MM.1S (cell line): ENCODE measurements around the gene FOXL3.

Source experiments
- DNase-seq: peaks from one replicate; pipeline ENCODE4 v3.0.0-alpha.2; 2015
- H2AFZ ChIP-seq: fragments of 300-600 bp; sonication (generic); 2 replicates; pipeline ENCODE4 v1.6.0; 2016; ENCODE audit warnings: antibody characterized with exemption, low read length
- H3F3A ChIP-seq: fragments of 300-600 bp; sonication (generic); 2 replicates; pipeline ENCODE4 v1.6.1; 2016; ENCODE audit warnings: mild to moderate bottlenecking, antibody characterized with exemption, low read length, moderate library complexity, mixed read lengths; ENCODE audit not compliant: insufficient read depth
- H3K27ac ChIP-seq: fragments of 300-600 bp; sonication (generic); 2 replicates; pipeline ENCODE4 v1.5.1; 2016; ENCODE audit warnings: mild to moderate bottlenecking, low read length
- H3K27me3 ChIP-seq: fragments of 300-600 bp; sonication (generic); replicated peaks from 2 replicates; pipeline ENCODE4 v1.6.0; 2016; ENCODE audit warnings: low read length; ENCODE audit not compliant: insufficient read depth
- H3K36me3 ChIP-seq: fragments of 300-600 bp; sonication (generic); replicated peaks from 2 replicates; pipeline ENCODE4 v1.6.1; 2016; ENCODE audit warnings: mild to moderate bottlenecking, low read length, mixed read lengths; ENCODE audit not compliant: insufficient read depth
- H3K4me1 ChIP-seq: fragments of 300-600 bp; sonication (generic); 2 replicates; pipeline ENCODE4 v1.6.1; 2016; ENCODE audit warnings: low read length, mixed read lengths
- H3K4me2 ChIP-seq: fragments of 300-600 bp; sonication (generic); 2 replicates; pipeline ENCODE4 v1.6.0; 2016; ENCODE audit warnings: low read depth, low read length
- H3K4me3 ChIP-seq: fragments of 300-600 bp; sonication (generic); 2 replicates; pipeline ENCODE4 v1.5.1; 2016; ENCODE audit warnings: low read length, mixed read lengths
- H3K79me2 ChIP-seq: fragments of 300-600 bp; sonication (generic); 2 replicates; pipeline ENCODE4 v1.6.1; 2016; ENCODE audit warnings: mixed run types, low read length, mixed read lengths
- H3K9ac ChIP-seq: fragments of 300-600 bp; sonication (generic); 2 replicates; pipeline ENCODE4 v1.6.1; 2016; ENCODE audit warnings: low read length, mixed read lengths
- H3K9me2 ChIP-seq: fragments of 300-600 bp; sonication (generic); replicated peaks from 2 replicates; pipeline ENCODE4 v1.6.1; 2016; ENCODE audit warnings: mild to moderate bottlenecking, low read length, mixed read lengths; ENCODE audit not compliant: insufficient read depth
- H3K9me3 ChIP-seq: fragments of 300-600 bp; sonication (generic); replicated peaks from 2 replicates; pipeline ENCODE4 v1.6.1; 2016; ENCODE audit warnings: mild to moderate bottlenecking, low read length, mixed read lengths; ENCODE audit not compliant: insufficient read depth
- H4K20me1 ChIP-seq: fragments of 300-600 bp; sonication (generic); 2 replicates; pipeline ENCODE4 v1.6.1; 2016; ENCODE audit warnings: mild to moderate bottlenecking, low read length, moderate library complexity, mixed read lengths; ENCODE audit not compliant: insufficient read depth
- CTCF ChIP-seq: fragments of 300-600 bp; sonication (generic); IDR thresholded peaks from 2 replicates; pipeline ENCODE4 v1.5.1; 2016; ENCODE audit warnings: antibody characterized with exemption, low read length, mixed read lengths
- EZH2 ChIP-seq: fragments of 300-600 bp; sonication (generic); optimal IDR thresholded peaks from 2 replicates; pipeline ENCODE3; 2017; ENCODE audit warnings: low read depth, mild to moderate bottlenecking, antibody characterized with exemption, low read length, mixed read lengths
- EZH2phosphoT487 ChIP-seq: fragments of 300-600 bp; sonication (generic); IDR thresholded peaks from 2 replicates; pipeline ENCODE4 v1.6.1; 2018; ENCODE audit warnings: antibody characterized with exemption, low read length

FOXL3 gene

DNA sequence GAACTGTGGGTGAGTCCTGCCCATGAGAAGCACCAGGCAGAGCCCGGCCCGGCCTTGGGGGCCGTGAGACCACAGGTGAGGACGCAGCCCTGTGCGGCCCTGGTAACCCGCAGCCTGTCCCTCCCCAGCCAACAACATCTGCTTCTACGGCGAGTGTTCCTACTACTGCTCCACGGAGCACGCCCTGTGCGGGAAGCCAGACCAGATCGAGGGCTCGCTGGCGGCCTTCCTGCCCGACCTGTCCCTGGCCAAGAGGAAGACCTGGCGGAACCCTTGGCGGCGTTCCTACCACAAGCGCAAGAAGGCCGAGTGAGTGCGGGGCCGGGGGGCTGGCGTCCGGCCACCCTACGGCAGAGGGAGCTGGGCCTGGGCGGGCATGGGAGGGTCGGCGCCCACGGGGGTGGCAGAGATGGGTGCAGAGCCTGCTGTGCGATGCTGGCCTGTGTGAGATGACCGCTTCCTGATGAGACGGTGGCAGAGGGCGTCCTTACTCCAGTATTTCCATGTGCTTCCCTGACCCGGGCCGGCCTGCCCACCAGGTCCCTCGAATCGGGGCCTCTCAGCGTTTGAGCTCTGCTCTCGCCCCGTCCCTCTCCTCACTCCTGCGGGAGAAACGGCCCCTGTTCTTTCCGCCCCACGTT is 34.1 kb upstream of the FOXL3 start:
- Histone ChIP-seq H2AFZ (no peak overlapping the region), H4K20me1 (no peaks in the 10 kb centered on the region), H3K4me1 (no peaks in the 10 kb centered on the region), H3K9me2 (no peaks in the 10 kb centered on the region), H3K79me2 (no peaks in the 10 kb centered on the region), H3K9ac (no peak overlapping the region), H3K36me3 (no peaks in the 10 kb centered on the region), H3K4me2 (no peak overlapping the region), H3K27me3 (no peaks in the 10 kb centered on the region), H3K9me3 (no peaks in the 10 kb centered on the region), H3K27ac (no peak overlapping the region), H3K4me3 (no peak overlapping the region), H3F3A (no peaks in the 10 kb centered on the region)
- no peak for TF ChIP-seq EZH2
- no peak for TF ChIP-seq CTCF
- TF ChIP-seq EZH2phosphoT487 = no peak
- no peak for DNase-seq

DNA sequence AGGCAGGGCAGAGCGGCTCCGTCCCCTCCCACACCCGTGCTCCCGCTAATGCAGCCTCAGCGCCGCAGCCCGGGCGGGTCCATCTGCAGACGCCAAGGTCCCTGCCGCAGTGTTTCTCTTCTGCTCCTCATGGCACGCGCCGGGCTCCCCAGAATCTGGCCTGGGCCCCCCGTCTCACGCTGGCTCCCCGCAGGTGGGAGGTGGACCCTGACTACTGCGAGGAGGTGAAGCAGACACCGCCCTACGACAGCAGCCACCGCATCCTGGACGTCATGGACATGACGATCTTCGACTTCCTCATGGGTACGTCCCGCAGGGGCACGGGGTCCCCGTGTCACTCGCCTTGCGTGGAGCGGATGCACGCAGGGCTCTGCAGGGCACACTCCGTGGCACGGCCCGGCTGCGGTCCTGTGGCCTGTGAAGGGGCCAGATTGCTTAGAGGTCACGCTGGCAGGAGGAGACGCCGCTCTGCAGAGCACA is 33.5 kb upstream of the FOXL3 start:
- Histone ChIP-seq H3K27me3 (no peaks in the 10 kb centered on the region), H3K4me2 (no peak overlapping the region), H3K9me3 (no peaks in the 10 kb centered on the region), H3K79me2 (no peaks in the 10 kb centered on the region), H3K9ac (no peak overlapping the region), H3K4me3 (no peak overlapping the region), H3K4me1 (no peaks in the 10 kb centered on the region), H3K36me3 (no peaks in the 10 kb centered on the region), H3K9me2 (no peaks in the 10 kb centered on the region), H3F3A (no peaks in the 10 kb centered on the region), H4K20me1 (no peaks in the 10 kb centered on the region), H2AFZ (no peak overlapping the region), H3K27ac (no peak overlapping the region)
- no peak for TF ChIP-seq EZH2
- TF ChIP-seq CTCF = no peak
- no peak for TF ChIP-seq EZH2phosphoT487
- DNase-seq = no peak

DNA sequence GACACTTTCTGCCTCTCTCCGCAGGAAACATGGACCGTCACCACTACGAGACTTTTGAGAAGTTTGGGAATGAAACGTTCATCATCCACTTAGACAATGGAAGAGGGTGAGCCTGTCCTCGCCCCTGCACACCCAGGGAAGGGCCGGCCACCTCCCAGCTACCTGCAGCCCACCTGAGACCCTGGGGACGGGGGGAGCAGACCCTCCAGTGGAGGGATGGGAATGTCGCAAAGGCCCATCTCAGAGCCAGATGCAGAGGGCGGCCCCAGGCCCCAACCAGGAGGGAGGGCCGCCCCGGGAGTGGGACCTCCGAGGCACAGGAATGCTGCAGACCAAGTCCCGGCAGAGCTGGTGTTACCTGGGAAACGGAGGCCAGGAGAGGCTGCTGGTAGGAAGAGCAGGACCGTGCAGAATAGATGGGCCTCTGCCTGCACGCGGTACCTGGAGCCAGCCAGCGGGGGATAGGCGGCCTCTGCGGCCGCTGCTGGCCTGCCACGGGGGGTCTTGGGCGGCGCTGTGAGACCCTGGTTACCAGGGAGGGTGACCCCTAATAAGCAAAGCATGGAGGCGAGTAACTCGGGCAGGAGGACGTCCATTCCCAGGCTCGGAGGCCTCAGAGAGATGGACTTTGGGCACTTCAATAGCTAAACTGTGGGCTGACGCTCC is 32.9 kb upstream of the FOXL3 start:
- H3K4me3 ChIP-seq = no peak overlapping the region
- no peak overlapping the region for H3K9ac ChIP-seq
- no peaks in the 10 kb centered on the region for H4K20me1 ChIP-seq
- no peak overlapping the region for H2AFZ ChIP-seq
- H3K27me3 ChIP-seq = no peaks in the 10 kb centered on the region
- DNase-seq = no peak
- H3K36me3 ChIP-seq = no peaks in the 10 kb centered on the region
- H3K79me2 ChIP-seq = no peaks in the 10 kb centered on the region
- TF ChIP-seq EZH2phosphoT487 = no peak
- no peak for TF ChIP-seq CTCF
- no peak for TF ChIP-seq EZH2
- no peaks in the 10 kb centered on the region for H3F3A ChIP-seq
- H3K4me1 ChIP-seq = no peaks in the 10 kb centered on the region
- no peak overlapping the region for H3K27ac ChIP-seq
- no peaks in the 10 kb centered on the region for H3K9me2 ChIP-seq
- no peak overlapping the region for H3K4me2 ChIP-seq
- no peaks in the 10 kb centered on the region for H3K9me3 ChIP-seq
